HG03571 (cell line): ENCODE data around the gene LRIF1.
"Not testable (repeated sequence)": the region's sequence is repeated elsewhere in the genome, so short reads cannot be mapped to it uniquely, and the experiment has no call there.

Experiments used
- ATAC-seq: cut with Tn5 transposase; IDR thresholded peaks from one replicate; pipeline ENCODE4 v1.9.1; 2021; ENCODE audit not compliant: unreplicated experiment

Gene LRIF1

GRCh38 chr1:110963691-110964454, at the start of gene LRIF1:
LRIF1 (minus strand) TSS chr1:110963922; CDS start chr1:110963688, 234 bp downstream.
- ATAC-seq: peak; percentile 98

GRCh38 chr1:111008031-111008430, 44.3 kb upstream of the LRIF1 start:
- no peak for ATAC-seq

GRCh38 chr1:111006556-111006955, 42.8 kb upstream of the LRIF1 start:
- ATAC-seq: no peak

- not testable (repeated sequence) for ATAC-seq
These were observed 35.9 kb upstream of the LRIF1 start for GRCh38 chr1:110999607-111000006.

- ATAC-seq: not testable (repeated sequence)
These were observed 28.6 kb upstream of the LRIF1 start for GRCh38 chr1:110992329-110992728.

- ATAC-seq: not testable (repeated sequence)
These were observed 27.6 kb upstream of the LRIF1 start for GRCh38 chr1:110991295-110991694.

GRCh38 chr1:110990541-110990940, 26.8 kb upstream of the LRIF1 start:
- ATAC-seq: no peak

GRCh38 chr1:110986407-110986891, 22.7 kb upstream of the LRIF1 start:
- no peak for ATAC-seq

GRCh38 chr1:110982320-110982719, 18.6 kb upstream of the LRIF1 start:
- ATAC-seq: no peak

- no peak for ATAC-seq
These were observed 15.4 kb upstream of the LRIF1 start for GRCh38 chr1:110979154-110979553.

- ATAC-seq: no peak
These were observed 12.4 kb upstream of the LRIF1 start for GRCh38 chr1:110976089-110976488.

GRCh38 chr1:110975265-110975664, 11.5 kb upstream of the LRIF1 start:
- no peak for ATAC-seq

GRCh38 chr1:110967256-110967655, 3.5 kb upstream of the LRIF1 start:
- ATAC-seq: no peak

GRCh38 chr1:110964455-110964903, 757 bp upstream of the LRIF1 start:
- ATAC-seq: no peak

GRCh38 chr1:110962892-110963690, 631 bp downstream of the LRIF1 start:
- peak; percentile 32 for ATAC-seq

- ATAC-seq: no peak
These were observed 1.8 kb downstream of the LRIF1 start for GRCh38 chr1:110961902-110962301.

GRCh38 chr1:110960777-110961420, 2.8 kb downstream of the LRIF1 start:
- ATAC-seq: no peak

- ATAC-seq: no peak
These were observed 5.9 kb downstream of the LRIF1 start for GRCh38 chr1:110957798-110958197.

- ATAC-seq: no peak
These were observed 7.1 kb downstream of the LRIF1 start for GRCh38 chr1:110956586-110956985.

GRCh38 chr1:110953031-110953430, 10.7 kb downstream of the LRIF1 start:
- ATAC-seq: no peak

- no peak for ATAC-seq
These were observed 11.7 kb downstream of the LRIF1 start for GRCh38 chr1:110952031-110952430.
